Adrenal gland (tissue), 12 donors: ENCODE measurements around the gene AGO3. TPM values are rescaled to one million over a fixed set of nuclear protein-coding genes. Genes with fewer than 3 reads are reported as not detected.
A peak's percentile ranks its signal among the peaks of the same experiment; 100 is the strongest.

Experiments
- DNase-seq, 7 donors: peaks; one replicate each; pipeline ENCODE4 v3.0.0-alpha.2; 2019 to 2020
- H3K27ac ChIP-seq, 5 donors: fragments of 200-600 bp; sonication (generic) in 4 of 5; 1 replicate in 3 of 5; 2 replicates in 2 of 5; pipeline versions ENCODE4 v1.5.1 to v1.8.0; 2016 to 2020; ENCODE audit warnings: mild to moderate bottlenecking in 1 of 5
- H3K27me3 ChIP-seq: fragments of 200-600 bp; 2 replicates; pipeline ENCODE4 v1.8.0; 2021
- H3K36me3 ChIP-seq, 2 donors: fragments of 200-600 bp; replicated peaks in 1 of 2; 1 replicate in 1 of 2; 2 replicates in 1 of 2; pipeline versions ENCODE4 v1.5.1 to v1.8.0; 2018 to 2022
- H3K4me1 ChIP-seq, 2 donors: fragments of 200-600 bp; replicated peaks in 1 of 2; 1 replicate in 1 of 2; 2 replicates in 1 of 2; pipeline versions ENCODE4 v1.5.1 to v1.8.0; 2018 to 2021
- H3K4me3 ChIP-seq, 4 donors: fragments of 200-600 bp; sonication (generic) in 3 of 4; one replicate each; pipeline ENCODE4 v1.5.1; 2016 to 2018
- H3K9me3 ChIP-seq, 3 donors: fragments of 200-600 bp; sonication (generic) in 1 of 3; replicated peaks in 1 of 3; 1 replicate in 2 of 3; 2 replicates in 1 of 3; pipeline versions ENCODE4 v1.5.1 to v1.8.0; 2016 to 2021
- POLR2A ChIP-seq, 2 donors: fragments of 450-650 bp; IDR thresholded peaks; one replicate each; pipeline ENCODE4 v1.6.1; 2017; ENCODE audit warnings: antibody characterized with exemption in 2 of 2, mild to moderate bottlenecking in 2 of 2, moderate library complexity in 1 of 2
- WGBS, 4 donors: extraction: QIAGEN DNeasy Blood & Tissue Kit in 2 of 4; methylation state at CpG; one replicate each; pipeline versions ENCODE4 v1.1.5 to v1.1.7; 2013 to 2017; 5-methylcytosine and 5-hydroxymethylcytosine counted together
- intact Hi-C, 2 donors: fragments of 100-400 bp; cut with DNase I; formaldehyde crosslinking; loops; one replicate each; pipeline versions ENCODE4 v1.14.1 to v1.15.0; 2022 to 2023
- polyA plus RNA-seq, 3 donors: library from polyadenylated mRNA; stranded (reverse); fragments of 200-250 nt in 2 of 3; fragments of 350-450 nt in 1 of 3; fragmentation: Illumina TruSeq in 1 of 3; extraction: RNeasy Lipid Tissue Mini Kit (QIAGEN cat#74804) in 1 of 3; gene quantifications; one replicate each; pipeline ENCODE4 v1.2.3, GENCODE V29; 2013 to 2014
- total RNA-seq, 9 donors: library from RNA; depleted of rRNA in 4 of 9; stranded (reverse); fragments of >200 nt in 4 of 9; fragments of 120-200 nt in 1 of 9; fragmentation: NEBNext Ultra II Directional in 1 of 9; extraction: Animal tissue kit (Norgen Biotek cat#: 25700) in 1 of 9; gene quantifications; one replicate each; pipeline versions ENCODE4 v1.1.0 to v1.2.4, GENCODE V29; 2013 to 2023
- TF ChIP-seq, protein P1 (sequence below), 6 experiments: fragments of 450-650 bp in 4 of 6; fragments of 200-600 bp in 2 of 6; sonication (generic) in 1 of 6; IDR thresholded peaks; 1 replicate in 5 of 6; 2 replicates in 1 of 6; pipeline versions ENCODE4 v1.5.1 to v1.8.0; 2016 to 2021; ENCODE audit warnings: antibody characterized with exemption in 6 of 6, mild to moderate bottlenecking in 2 of 6, moderate library complexity in 1 of 6
- donor health status: healthy with polysubstance abuse.
- donor health status: Bipolar disorder and iron deficiency.
- donor health status: DM: yes; HTN: yes; CAD: no.
- donor health status: DM: no; HTN: no; CAD: no.
- donor health status: DM: no; HTN: no; CAD: no.
- donor health status: DM: yes; HTN: yes; CAD: no.

AGO3 gene
- total and polyA plus RNA-seq, 12 donors, result 3.7 to 32.2 (median 20.8) TPM

DNA sequence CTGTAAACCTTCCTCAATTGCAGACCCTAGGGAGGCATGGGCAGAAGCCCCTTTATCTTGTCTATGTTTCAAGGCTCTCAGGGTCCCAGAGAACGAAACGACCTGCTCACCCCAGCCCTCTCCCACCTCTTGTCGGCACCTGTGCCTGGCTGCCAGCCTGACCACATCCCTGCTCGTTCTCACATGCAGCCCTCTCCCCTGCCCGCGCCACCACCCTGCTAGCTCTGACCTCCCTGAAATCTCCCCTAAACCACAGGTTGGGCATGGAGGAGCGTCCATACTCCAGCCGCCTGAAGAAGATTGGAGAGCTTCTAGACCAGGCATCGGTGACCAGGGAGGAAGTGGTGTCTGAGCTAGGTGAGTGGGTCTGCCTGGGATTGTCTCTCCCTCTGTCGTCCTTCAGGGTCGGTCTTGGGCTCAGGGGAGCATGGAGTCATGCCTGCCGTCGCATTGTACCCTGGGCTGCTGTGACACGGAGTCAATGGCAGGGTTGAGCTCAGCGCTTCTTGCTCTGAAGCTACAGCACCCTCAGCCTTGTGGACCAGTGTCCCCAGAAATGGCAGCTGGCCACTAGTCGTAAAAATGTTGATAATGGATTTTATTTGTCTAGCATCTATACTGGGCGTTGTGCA lies 161.4 kb downstream of the AGO3 start:
- no peak for TF ChIP-seq POLR2A (IDR thresholded peaks at IDR 0.05)
- TF ChIP-seq, protein P1, sequence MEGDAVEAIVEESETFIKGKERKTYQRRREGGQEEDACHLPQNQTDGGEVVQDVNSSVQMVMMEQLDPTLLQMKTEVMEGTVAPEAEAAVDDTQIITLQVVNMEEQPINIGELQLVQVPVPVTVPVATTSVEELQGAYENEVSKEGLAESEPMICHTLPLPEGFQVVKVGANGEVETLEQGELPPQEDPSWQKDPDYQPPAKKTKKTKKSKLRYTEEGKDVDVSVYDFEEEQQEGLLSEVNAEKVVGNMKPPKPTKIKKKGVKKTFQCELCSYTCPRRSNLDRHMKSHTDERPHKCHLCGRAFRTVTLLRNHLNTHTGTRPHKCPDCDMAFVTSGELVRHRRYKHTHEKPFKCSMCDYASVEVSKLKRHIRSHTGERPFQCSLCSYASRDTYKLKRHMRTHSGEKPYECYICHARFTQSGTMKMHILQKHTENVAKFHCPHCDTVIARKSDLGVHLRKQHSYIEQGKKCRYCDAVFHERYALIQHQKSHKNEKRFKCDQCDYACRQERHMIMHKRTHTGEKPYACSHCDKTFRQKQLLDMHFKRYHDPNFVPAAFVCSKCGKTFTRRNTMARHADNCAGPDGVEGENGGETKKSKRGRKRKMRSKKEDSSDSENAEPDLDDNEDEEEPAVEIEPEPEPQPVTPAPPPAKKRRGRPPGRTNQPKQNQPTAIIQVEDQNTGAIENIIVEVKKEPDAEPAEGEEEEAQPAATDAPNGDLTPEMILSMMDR (IDR thresholded peaks at IDR 0.05), result no peak
- Histone ChIP-seq H3K4me1 (peaks cover 33 to 58% of the 10 kb centered on the region in 2 donors), H3K36me3 (peaks cover 0 to 58% of the 10 kb centered on the region in 2 donors), H3K27me3 (no peaks in the 10 kb centered on the region), H3K27ac (peak overlapping the region in 4 of 5 donors; percentile 28 to 82 (median 75)), H3K9me3 (no peaks in the 10 kb centered on the region), H3K4me3 (no peak overlapping the region)
- DNase-seq, result peak in 2 of 7 donors; percentile 13 to 21
- intact Hi-C loops, result loop anchor here (10.0 kb wide), 3 partner anchors 93 to 323 kb away; no protein-coding TSS in a partner anchor
- 84 to 92% (median 89%) methylated on average over 16 to 17 of the region's 17 CpGs for WGBS, 4 donors

DNA sequence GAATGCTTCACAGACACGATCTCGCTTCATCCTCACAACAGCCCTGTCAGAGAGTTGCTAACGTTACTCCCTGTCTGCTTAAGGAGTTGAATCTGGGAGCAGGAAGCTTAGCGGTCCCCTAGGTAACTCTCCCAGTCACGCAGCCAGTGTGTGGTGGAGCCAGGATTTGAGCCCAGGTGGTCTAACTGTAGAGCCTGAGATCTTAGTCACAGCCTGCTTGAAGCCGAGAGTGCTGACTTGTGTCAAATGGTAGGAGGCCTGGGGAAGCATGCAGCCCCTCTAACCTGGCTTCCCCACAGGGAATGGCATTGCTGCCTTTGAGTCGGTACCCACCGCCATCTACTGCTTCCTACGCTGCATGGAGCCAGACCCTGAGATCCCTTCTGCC lies 161.9 kb downstream of the AGO3 start:
- intact Hi-C loops, result loop anchor here (10.0 kb wide), 3 partner anchors 92 to 322 kb away; no protein-coding TSS in a partner anchor
- H3K4me1 ChIP-seq, result peaks cover 33 to 62% of the 10 kb centered on the region in 2 donors

GRCh38 chr1:36093226-36093625 lies 162.3 kb downstream of the AGO3 start:
- no peaks in the 10 kb centered on the region for H3K27me3 ChIP-seq
- H3K36me3 ChIP-seq, result peaks cover 0 to 58% of the 10 kb centered on the region in 2 donors
- H3K9me3 ChIP-seq, result no peaks in the 10 kb centered on the region
- no peak for TF ChIP-seq POLR2A (IDR thresholded peaks at IDR 0.05)
- TF ChIP-seq, protein P1 (IDR thresholded peaks at IDR 0.05), result no peak
- no peak overlapping the region for H3K4me3 ChIP-seq
- intact Hi-C loops, result loop anchor here (10.0 kb wide), 3 partner anchors 92 to 322 kb away; no protein-coding TSS in a partner anchor
- DNase-seq, result peak in 4 of 7 donors; percentile 24 to 66 (median 30)
- peaks cover 32 to 61% of the 10 kb centered on the region in 2 donors for H3K4me1 ChIP-seq
- H3K27ac ChIP-seq, result peak overlapping the region in 4 of 5 donors; percentile 28 to 82 (median 75)
- 62 to 80% (median 78%) methylated on average over 4 to 7 of the region's 7 CpGs for WGBS, 4 donors

More for the DNA sequence above, 161.9 kb downstream of the AGO3 start:
- 89 to 93% (median 90%) methylated on average over 6 to 9 of the region's 9 CpGs for WGBS, 4 donors
- peak in 1 of 7 donors; percentile 23 for DNase-seq
- H3K9me3 ChIP-seq, result no peaks in the 10 kb centered on the region
- peak overlapping the region in 4 of 5 donors; percentile 28 to 82 (median 75) for H3K27ac ChIP-seq
- no peaks in the 10 kb centered on the region for H3K27me3 ChIP-seq
- peaks cover 0 to 58% of the 10 kb centered on the region in 2 donors for H3K36me3 ChIP-seq
- H3K4me3 ChIP-seq, result no peak overlapping the region
- TF ChIP-seq POLR2A (IDR thresholded peaks at IDR 0.05), result no peak
- TF ChIP-seq, protein P1 (IDR thresholded peaks at IDR 0.05), result no peak

DNA sequence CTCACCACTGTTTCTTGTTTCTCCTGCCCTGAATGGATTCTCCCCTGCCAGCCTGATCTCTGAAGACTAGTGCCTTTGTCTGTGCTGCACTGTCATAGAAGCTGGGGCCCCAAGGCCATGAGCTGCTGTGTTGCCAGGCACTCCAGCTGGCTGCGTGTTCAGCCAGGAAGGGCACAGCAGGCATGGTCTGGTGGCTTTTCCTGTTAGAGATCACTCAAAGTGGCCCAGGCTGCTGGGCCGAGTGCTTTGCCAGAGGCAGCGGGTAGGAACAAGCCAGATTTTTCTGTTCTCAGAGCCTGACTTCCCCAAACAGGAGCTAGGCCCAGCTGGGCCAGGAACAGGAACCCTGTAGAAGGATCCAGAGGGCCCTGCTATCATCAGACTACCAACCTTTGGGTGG lies 163.0 kb downstream of the AGO3 start:
- peaks cover 0 to 58% of the 10 kb centered on the region in 2 donors for H3K36me3 ChIP-seq
- TF ChIP-seq, protein P1 (IDR thresholded peaks at IDR 0.05), result no peak
- TF ChIP-seq POLR2A (IDR thresholded peaks at IDR 0.05), result peak; percentile 9 to 77

More for the DNA sequence above, 163.0 kb downstream of the AGO3 start:
- Histone ChIP-seq H3K27ac (peak overlapping the region; percentile 28 to 82 (median 68)), H3K9me3 (no peaks in the 10 kb centered on the region), H3K4me1 (peaks cover 29 to 58% of the 10 kb centered on the region in 2 donors), H3K4me3 (no peak overlapping the region), H3K27me3 (no peaks in the 10 kb centered on the region)
- DNase-seq, result peak; percentile 82 to 95 (median 92)
- intact Hi-C loops, result loop anchor here (10.0 kb wide), 3 partner anchors 91 to 321 kb away; no protein-coding TSS in a partner anchor
- 8 to 49% (median 35%) methylated on average over 3 of the region's 3 CpGs; no CpG with 5 or more reads in 1 of the 4 donors for WGBS, 4 donors
